HepG2 (cell line): ENCODE data around the gene MEF2A. TPM values are rescaled to one million over a fixed set of nuclear protein-coding genes. Genes with fewer than 3 reads are reported as not detected.
A peak's percentile ranks its signal among the peaks of the same experiment; 100 is the strongest.

Source experiments
- AHR ChIP-seq: IDR thresholded peaks from 2 replicates; pipeline ENCODE4 v1.6.1; 2018; ENCODE audit warnings: missing genetic modification reagents, missing compliant biosample characterization
- FOXM1 ChIP-seq: sonication (generic); formaldehyde crosslinking; IDR thresholded peaks from 2 replicates; pipeline ENCODE4 v1.5.0; 2020; ENCODE audit warnings: missing genetic modification reagents
- GTF3A ChIP-seq: sonication (generic); formaldehyde crosslinking; conservative IDR thresholded peaks from 2 replicates; pipeline ENCODE4 v1.4.0; 2020; ENCODE audit warnings: mild to moderate bottlenecking, missing genetic modification reagents
- MAFK ChIP-seq, 2 experiments: IDR thresholded peaks in 1 of 2; conservative IDR thresholded peaks in 1 of 2; 2 replicates each; pipeline ENCODE4 v1.6.1; 2011; ENCODE audit warnings: improper control_type of control experiment in 2 of 2, low read length in 2 of 2
- MED8 ChIP-seq: sonication (generic); formaldehyde crosslinking; IDR thresholded peaks from 2 replicates; pipeline ENCODE4 v1.8.1; 2023; ENCODE audit warnings: mild to moderate bottlenecking, missing genetic modification reagents; ENCODE audit not compliant: insufficient replicate concordance
- MEIS1 ChIP-seq: sonication (generic); formaldehyde crosslinking; IDR thresholded peaks from 2 replicates; pipeline ENCODE4 v1.9.0; 2021; ENCODE audit warnings: mild to moderate bottlenecking, missing genetic modification reagents, moderate library complexity, borderline replicate concordance
- NAIF1 ChIP-seq: sonication (generic); formaldehyde crosslinking; IDR thresholded peaks from 2 replicates; pipeline ENCODE4 v1.5.0; 2020; ENCODE audit warnings: mild to moderate bottlenecking, missing genetic modification reagents, borderline replicate concordance
- POLR2AphosphoS2 ChIP-seq: IDR thresholded peaks from 2 replicates; pipeline ENCODE4 v1.6.1; 2011; ENCODE audit warnings: low read depth, low read length, improper control_type of control experiment
- TSC22D2 ChIP-seq: sonication (generic); formaldehyde crosslinking; IDR thresholded peaks from 2 replicates; pipeline ENCODE4 v1.5.1; 2020; ENCODE audit warnings: missing genetic modification reagents, mild to moderate bottlenecking, borderline replicate concordance
- ZMYM3 ChIP-seq: sonication (generic); formaldehyde crosslinking; IDR thresholded peaks from 2 replicates; pipeline ENCODE4 v1.5.1; 2020; ENCODE audit warnings: mild to moderate bottlenecking, missing genetic modification reagents
- ZNF136 ChIP-seq: sonication (generic); formaldehyde crosslinking; IDR thresholded peaks from 2 replicates; pipeline ENCODE4 v1.8.1; 2022; ENCODE audit warnings: low read depth, mild to moderate bottlenecking, moderate library complexity, missing genetic modification reagents
- ZNF562 ChIP-seq: sonication (generic); formaldehyde crosslinking; IDR thresholded peaks from 2 replicates; pipeline ENCODE4 v1.8.0; 2022; ENCODE audit warnings: missing genetic modification reagents, borderline replicate concordance
- ZNF629 ChIP-seq: sonication (generic); formaldehyde crosslinking; conservative IDR thresholded peaks from 2 replicates; pipeline ENCODE4 v1.5.0; 2020; ENCODE audit warnings: missing genetic modification reagents
- polyA plus RNA-seq, 8 experiments: library from polyadenylated mRNA; depleted of rRNA in 3 of 8; stranded (reverse) in 7 of 8; unstranded in 1 of 8; fragments of >200 nt; fragmentation: Illumina TruSeq in 4 of 8; extraction: Trizol in 4 of 8; gene quantifications; 2 replicates each; pipeline versions ENCODE4 v1.2.1 to v1.2.3, GENCODE V29; 2011 to 2016; ENCODE audit warnings: low read depth in 4 of 8, missing spikeins in 1 of 8, mixed read lengths in 1 of 8; ENCODE audit not compliant: insufficient read depth in 1 of 8
- total RNA-seq, 5 experiments: library from RNA; depleted of rRNA; stranded (reverse); fragments of >200 nt; fragmentation: Illumina TruSeq; extraction: Trizol; gene quantifications; 2 replicates each; pipeline ENCODE4 v1.2.3, GENCODE V29; 2016; ENCODE audit warnings: low read depth in 1 of 5
- TF ChIP-seq, protein P1 (sequence below): sonication (generic); formaldehyde crosslinking; IDR thresholded peaks from 2 replicates; pipeline ENCODE4 v1.4.0; 2020; ENCODE audit warnings: missing genetic modification reagents, borderline replicate concordance
- TF ChIP-seq, protein P2 (sequence below): sonication (generic); formaldehyde crosslinking; IDR thresholded peaks from 2 replicates; pipeline ENCODE4 v1.4.0; 2020; ENCODE audit warnings: missing genetic modification reagents
- TF ChIP-seq, protein P3 (sequence below): sonication (generic); formaldehyde crosslinking; IDR thresholded peaks from 2 replicates; pipeline ENCODE4 v1.4.0; 2020; ENCODE audit warnings: mild to moderate bottlenecking, missing genetic modification reagents
- TF ChIP-seq, protein P4 (sequence below): sonication (generic); formaldehyde crosslinking; IDR thresholded peaks from 2 replicates; pipeline ENCODE4 v1.8.0; 2022; ENCODE audit warnings: mild to moderate bottlenecking, missing genetic modification reagents, moderate library complexity
- TF ChIP-seq, protein P5 (sequence below): sonication (generic); formaldehyde crosslinking; conservative IDR thresholded peaks from 2 replicates; pipeline ENCODE4 v1.4.0; 2020; ENCODE audit warnings: mild to moderate bottlenecking, missing genetic modification reagents, moderate library complexity

MEF2A gene
- total and polyA plus RNA-seq, 2 of the 13 experiments (the other 11 are each of a cell fraction or from before 2014, with no cell fraction given), result 15.2 to 24.4 TPM

DNA sequence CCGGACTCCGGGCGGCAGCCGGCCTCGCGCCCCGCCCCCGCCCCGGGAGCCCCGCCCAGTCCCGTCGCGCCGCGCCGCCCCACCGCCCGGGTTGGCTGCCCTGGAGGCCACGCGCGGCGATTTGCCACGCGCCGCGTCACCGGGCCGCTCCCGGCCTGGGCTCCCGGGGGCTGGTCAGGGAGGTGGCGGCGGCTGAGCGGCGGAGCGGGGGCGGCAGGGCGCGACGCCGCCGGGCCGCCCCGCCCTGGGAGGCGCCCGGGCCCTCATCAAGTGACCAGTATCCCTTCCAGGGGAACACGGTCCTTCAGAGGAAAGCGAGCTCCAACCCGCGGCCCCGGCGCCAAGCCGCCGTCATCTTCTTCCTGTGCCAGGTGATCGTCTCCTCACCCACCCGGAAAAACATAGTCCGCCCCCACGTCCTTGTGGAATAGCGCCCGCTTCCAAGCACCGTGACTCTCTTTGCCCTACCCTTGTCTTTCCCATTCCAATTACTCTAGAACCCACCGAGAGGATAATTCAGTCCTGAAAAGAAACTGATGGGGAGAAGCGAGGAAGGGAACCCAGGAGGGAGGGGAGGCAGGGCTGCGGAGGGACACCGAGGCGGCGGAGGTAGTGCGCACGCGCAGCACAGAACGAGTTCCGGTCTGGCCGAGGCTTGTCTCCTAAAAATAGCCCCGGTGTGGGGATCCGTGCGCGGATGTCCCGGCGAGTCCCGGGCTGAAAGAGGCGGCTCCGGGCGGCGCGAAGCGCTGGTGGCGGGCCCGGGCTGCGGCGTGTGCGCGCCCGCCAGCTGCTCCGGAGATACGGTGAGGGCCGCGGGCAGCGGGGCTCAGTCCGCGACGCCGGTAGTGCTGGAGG, at the start of gene MEF2A (continued):
- TF ChIP-seq, protein P1, sequence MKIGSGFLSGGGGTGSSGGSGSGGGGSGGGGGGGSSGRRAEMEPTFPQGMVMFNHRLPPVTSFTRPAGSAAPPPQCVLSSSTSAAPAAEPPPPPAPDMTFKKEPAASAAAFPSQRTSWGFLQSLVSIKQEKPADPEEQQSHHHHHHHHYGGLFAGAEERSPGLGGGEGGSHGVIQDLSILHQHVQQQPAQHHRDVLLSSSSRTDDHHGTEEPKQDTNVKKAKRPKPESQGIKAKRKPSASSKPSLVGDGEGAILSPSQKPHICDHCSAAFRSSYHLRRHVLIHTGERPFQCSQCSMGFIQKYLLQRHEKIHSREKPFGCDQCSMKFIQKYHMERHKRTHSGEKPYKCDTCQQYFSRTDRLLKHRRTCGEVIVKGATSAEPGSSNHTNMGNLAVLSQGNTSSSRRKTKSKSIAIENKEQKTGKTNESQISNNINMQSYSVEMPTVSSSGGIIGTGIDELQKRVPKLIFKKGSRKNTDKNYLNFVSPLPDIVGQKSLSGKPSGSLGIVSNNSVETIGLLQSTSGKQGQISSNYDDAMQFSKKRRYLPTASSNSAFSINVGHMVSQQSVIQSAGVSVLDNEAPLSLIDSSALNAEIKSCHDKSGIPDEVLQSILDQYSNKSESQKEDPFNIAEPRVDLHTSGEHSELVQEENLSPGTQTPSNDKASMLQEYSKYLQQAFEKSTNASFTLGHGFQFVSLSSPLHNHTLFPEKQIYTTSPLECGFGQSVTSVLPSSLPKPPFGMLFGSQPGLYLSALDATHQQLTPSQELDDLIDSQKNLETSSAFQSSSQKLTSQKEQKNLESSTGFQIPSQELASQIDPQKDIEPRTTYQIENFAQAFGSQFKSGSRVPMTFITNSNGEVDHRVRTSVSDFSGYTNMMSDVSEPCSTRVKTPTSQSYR (CRISPR knock-in tag), result no peak
- TF ChIP-seq FOXM1 (CRISPR knock-in tag) (no peak), TSC22D2 (CRISPR knock-in tag) (0 out of 2 replicates have a peak, but pooled peaks have one; percentile 68), MEIS1 (CRISPR knock-in tag) (no peak; the same call in 1 of the 2 replicates), ZNF562 (CRISPR knock-in tag) (no peak), NAIF1 (no peak), ZNF136 (no peak), POLR2AphosphoS2 (no peak), MAFK (conservative IDR thresholded peaks at IDR 0.05 in 1 of 2, IDR thresholded peaks at IDR 0.05 in 1 of 2; ENCODE audit: low read length in 2 of 2) (no peak), AHR (CRISPR knock-in tag) (peak; percentile 20; the same call in 1 of the 2 replicates), ZMYM3 (CRISPR knock-in tag) (0 out of 2 replicates have a peak, but pooled peaks have one; percentile 22), ZNF629 (CRISPR knock-in tag) (no peak; the same call in 1 of the 2 replicates), GTF3A (CRISPR knock-in tag) (no peak), MED8 (peak; percentile 61)
- TF ChIP-seq, protein P2, sequence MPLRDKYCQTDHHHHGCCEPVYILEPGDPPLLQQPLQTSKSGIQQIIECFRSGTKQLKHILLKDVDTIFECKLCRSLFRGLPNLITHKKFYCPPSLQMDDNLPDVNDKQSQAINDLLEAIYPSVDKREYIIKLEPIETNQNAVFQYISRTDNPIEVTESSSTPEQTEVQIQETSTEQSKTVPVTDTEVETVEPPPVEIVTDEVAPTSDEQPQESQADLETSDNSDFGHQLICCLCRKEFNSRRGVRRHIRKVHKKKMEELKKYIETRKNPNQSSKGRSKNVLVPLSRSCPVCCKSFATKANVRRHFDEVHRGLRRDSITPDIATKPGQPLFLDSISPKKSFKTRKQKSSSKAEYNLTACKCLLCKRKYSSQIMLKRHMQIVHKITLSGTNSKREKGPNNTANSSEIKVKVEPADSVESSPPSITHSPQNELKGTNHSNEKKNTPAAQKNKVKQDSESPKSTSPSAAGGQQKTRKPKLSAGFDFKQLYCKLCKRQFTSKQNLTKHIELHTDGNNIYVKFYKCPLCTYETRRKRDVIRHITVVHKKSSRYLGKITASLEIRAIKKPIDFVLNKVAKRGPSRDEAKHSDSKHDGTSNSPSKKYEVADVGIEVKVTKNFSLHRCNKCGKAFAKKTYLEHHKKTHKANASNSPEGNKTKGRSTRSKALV (CRISPR knock-in tag), result peak; percentile 82
- TF ChIP-seq, protein P3, sequence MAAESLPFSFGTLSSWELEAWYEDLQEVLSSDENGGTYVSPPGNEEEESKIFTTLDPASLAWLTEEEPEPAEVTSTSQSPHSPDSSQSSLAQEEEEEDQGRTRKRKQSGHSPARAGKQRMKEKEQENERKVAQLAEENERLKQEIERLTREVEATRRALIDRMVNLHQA, result no peak
- TF ChIP-seq, protein P4, sequence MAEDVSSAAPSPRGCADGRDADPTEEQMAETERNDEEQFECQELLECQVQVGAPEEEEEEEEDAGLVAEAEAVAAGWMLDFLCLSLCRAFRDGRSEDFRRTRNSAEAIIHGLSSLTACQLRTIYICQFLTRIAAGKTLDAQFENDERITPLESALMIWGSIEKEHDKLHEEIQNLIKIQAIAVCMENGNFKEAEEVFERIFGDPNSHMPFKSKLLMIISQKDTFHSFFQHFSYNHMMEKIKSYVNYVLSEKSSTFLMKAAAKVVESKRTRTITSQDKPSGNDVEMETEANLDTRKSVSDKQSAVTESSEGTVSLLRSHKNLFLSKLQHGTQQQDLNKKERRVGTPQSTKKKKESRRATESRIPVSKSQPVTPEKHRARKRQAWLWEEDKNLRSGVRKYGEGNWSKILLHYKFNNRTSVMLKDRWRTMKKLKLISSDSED, result no peak
- TF ChIP-seq, protein P5, sequence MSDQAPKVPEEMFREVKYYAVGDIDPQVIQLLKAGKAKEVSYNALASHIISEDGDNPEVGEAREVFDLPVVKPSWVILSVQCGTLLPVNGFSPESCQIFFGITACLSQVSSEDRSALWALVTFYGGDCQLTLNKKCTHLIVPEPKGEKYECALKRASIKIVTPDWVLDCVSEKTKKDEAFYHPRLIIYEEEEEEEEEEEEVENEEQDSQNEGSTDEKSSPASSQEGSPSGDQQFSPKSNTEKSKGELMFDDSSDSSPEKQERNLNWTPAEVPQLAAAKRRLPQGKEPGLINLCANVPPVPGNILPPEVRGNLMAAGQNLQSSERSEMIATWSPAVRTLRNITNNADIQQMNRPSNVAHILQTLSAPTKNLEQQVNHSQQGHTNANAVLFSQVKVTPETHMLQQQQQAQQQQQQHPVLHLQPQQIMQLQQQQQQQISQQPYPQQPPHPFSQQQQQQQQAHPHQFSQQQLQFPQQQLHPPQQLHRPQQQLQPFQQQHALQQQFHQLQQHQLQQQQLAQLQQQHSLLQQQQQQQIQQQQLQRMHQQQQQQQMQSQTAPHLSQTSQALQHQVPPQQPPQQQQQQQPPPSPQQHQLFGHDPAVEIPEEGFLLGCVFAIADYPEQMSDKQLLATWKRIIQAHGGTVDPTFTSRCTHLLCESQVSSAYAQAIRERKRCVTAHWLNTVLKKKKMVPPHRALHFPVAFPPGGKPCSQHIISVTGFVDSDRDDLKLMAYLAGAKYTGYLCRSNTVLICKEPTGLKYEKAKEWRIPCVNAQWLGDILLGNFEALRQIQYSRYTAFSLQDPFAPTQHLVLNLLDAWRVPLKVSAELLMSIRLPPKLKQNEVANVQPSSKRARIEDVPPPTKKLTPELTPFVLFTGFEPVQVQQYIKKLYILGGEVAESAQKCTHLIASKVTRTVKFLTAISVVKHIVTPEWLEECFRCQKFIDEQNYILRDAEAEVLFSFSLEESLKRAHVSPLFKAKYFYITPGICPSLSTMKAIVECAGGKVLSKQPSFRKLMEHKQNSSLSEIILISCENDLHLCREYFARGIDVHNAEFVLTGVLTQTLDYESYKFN (CRISPR knock-in tag), result peak; percentile 41; the same call in 1 of the 2 replicates
